K562 (cell line): ENCODE data around the gene IFNAR2. TPM values are rescaled to one million over a fixed set of nuclear protein-coding genes. Genes with fewer than 3 reads are reported as not detected.

ENCODE experiments used
- ATAC-seq: fragments of 200-7000 bp; cut with Tn5 transposase; 3 replicates; pipeline ENCODE4 v1.9.1; 2020; ENCODE audit warnings: moderate library complexity
- BruUV-seq: library from RNA; stranded (reverse); fragments of 400-500 nt; replicated peaks from 2 replicates; lab custom pipeline; 2021; lab: Mats Ljungman, UMichigan
- CTCF ChIA-PET: fragments of 300-600 bp; formaldehyde crosslinking; extraction: SDS; loops from one replicate; lab custom pipeline; 2021; ENCODE audit warnings: low intra/inter-chr PET ratio; lab: Yijun Ruan, JAX
- POLR2A ChIA-PET: fragments of 300-600, 350-650 bp; sonication (Branson Sonifier 250); formaldehyde crosslinking; extraction: SDS; loops from one replicate; lab custom pipeline; 2021; ENCODE audit warnings: antibody characterized with exemption, inconsistent platforms; lab: Yijun Ruan, JAX
- DNase-seq, 4 experiments: peaks; one replicate each; pipeline versions ENCODE4 v3.0.0 to v3.0.0-alpha.2; 2011 to 2018; ENCODE audit warnings: low spot score in 3 of 4, mixed read lengths in 3 of 4; ENCODE audit errors: extremely low read depth in 1 of 4
- FAIRE-seq: peaks from 2 replicates; lab custom pipeline; 2011; peaks lifted over from hg19 to GRCh38; lab: Jason Lieb, UNC
- H2AFZ ChIP-seq: 2 replicates; pipeline ENCODE4 v1.6.0; 2011; ENCODE audit warnings: low read depth, low read length, control low read depth, inconsistent platforms
- H3K27ac ChIP-seq: fragments of 200-600 bp; 3 replicates; pipeline ENCODE4 v1.8.0; 2011; ENCODE audit warnings: low read depth, mild to moderate bottlenecking, control low read depth, inconsistent platforms, low read length, moderate library complexity, mixed read lengths; ENCODE audit errors: extremely low read depth
- H3K27me3 ChIP-seq, 2 experiments: fragments of 300-600 bp in 1 of 2; 2 replicates in 1 of 2; 3 replicates in 1 of 2; pipeline versions ENCODE4 v1.6.0 to v1.8.0; 2011; ENCODE audit warnings: inconsistent platforms in 2 of 2, low read length in 2 of 2, mild to moderate bottlenecking in 1 of 2, mixed read lengths in 1 of 2, moderate library complexity in 1 of 2; ENCODE audit not compliant: control insufficient read depth in 2 of 2, insufficient read depth in 2 of 2
- H3K36me3 ChIP-seq: fragments of 300-600 bp; 3 replicates; pipeline ENCODE4 v1.8.0; 2011; ENCODE audit warnings: mild to moderate bottlenecking, low read length, inconsistent platforms; ENCODE audit not compliant: control insufficient read depth, insufficient read depth
- H3K4me1 ChIP-seq, 2 experiments: fragments of 200-600 bp in 1 of 2; replicated peaks in 1 of 2; 2 replicates in 1 of 2; 3 replicates in 1 of 2; pipeline versions ENCODE4 v1.5.1 to v1.8.0; 2011; ENCODE audit warnings: inconsistent platforms in 2 of 2, low read length in 2 of 2, mild to moderate bottlenecking in 1 of 2, mixed read lengths in 1 of 2, moderate library complexity in 1 of 2; ENCODE audit not compliant: control insufficient read depth in 2 of 2, insufficient read depth in 2 of 2
- H3K4me2 ChIP-seq: 2 replicates; pipeline ENCODE4 v1.6.1; 2011; ENCODE audit warnings: low read length, control low read depth, inconsistent platforms, mixed read lengths; ENCODE audit not compliant: insufficient read depth
- H3K4me3 ChIP-seq: fragments of 200-600 bp; sonication (generic), shearing (Covaris generic); 2 replicates; pipeline ENCODE4 v1.5.1; 2016; ENCODE audit warnings: control low read depth, inconsistent platforms
- H3K79me2 ChIP-seq: fragments of 200-600 bp; 3 replicates; pipeline ENCODE4 v1.8.0; 2011; ENCODE audit warnings: low read length, inconsistent platforms; ENCODE audit not compliant: control insufficient read depth, insufficient read depth
- H3K9ac ChIP-seq, 2 experiments: 2 replicates each; pipeline versions ENCODE4 v1.6.0 to v1.6.1; 2011; ENCODE audit warnings: low read depth in 2 of 2, low read length in 2 of 2, control low read depth in 1 of 2, inconsistent platforms in 1 of 2, mild to moderate bottlenecking in 1 of 2, mixed read lengths in 1 of 2; ENCODE audit not compliant: insufficient read depth in 1 of 2
- H3K9me1 ChIP-seq: one replicate; pipeline ENCODE4 v1.6.0; 2011; ENCODE audit warnings: inconsistent platforms, mild to moderate bottlenecking, low read length, moderate library complexity; ENCODE audit not compliant: control insufficient read depth, insufficient read depth
- H3K9me3 ChIP-seq: replicated peaks from 2 replicates; pipeline ENCODE4 v1.5.1; 2011; ENCODE audit warnings: low read depth, low read length, inconsistent platforms; ENCODE audit not compliant: control insufficient read depth, insufficient read depth
- H4K20me1 ChIP-seq: replicated peaks from 2 replicates; pipeline ENCODE4 v1.6.1; 2011; ENCODE audit warnings: low read length, inconsistent platforms, mixed read lengths; ENCODE audit not compliant: control insufficient read depth, insufficient read depth
- CBFA2T3 ChIP-seq: fragments of 450-650 bp; IDR thresholded peaks from 2 replicates; pipeline ENCODE4 v1.6.1; 2017
- HES1 ChIP-seq: fragments of 450-650 bp; IDR thresholded peaks from 2 replicates; pipeline ENCODE4 v1.6.1; 2016; ENCODE audit warnings: low read depth, mild to moderate bottlenecking, moderate library complexity
- HSF4 ChIP-seq: fragments of 250-450 bp; sonication (Bioruptor Pico); IDR thresholded peaks from 2 replicates; pipeline ENCODE4 v2.1.2; 2022; ENCODE audit warnings: mild to moderate bottlenecking, moderate library complexity, borderline replicate concordance
- MAFG ChIP-seq: fragments of 450-650 bp; conservative IDR thresholded peaks from 2 replicates; pipeline ENCODE4 v1.6.1; 2016; ENCODE audit warnings: missing genetic modification characterization, missing compliant biosample characterization
- MEIS2 ChIP-seq: fragments of 450-650 bp; IDR thresholded peaks from 2 replicates; pipeline ENCODE4 v1.6.1; 2014; ENCODE audit warnings: mild to moderate bottlenecking; ENCODE audit not compliant: partially characterized antibody
- MYNN ChIP-seq, 2 experiments: sonication (generic); formaldehyde crosslinking in 1 of 2; IDR thresholded peaks; 2 replicates each; pipeline versions ENCODE4 v1.5.0 to v1.6.1; 2016 to 2020; ENCODE audit warnings: antibody characterized with exemption in 1 of 2, missing genetic modification reagents in 1 of 2
- POLR2G ChIP-seq: fragments of 200-400 bp; formaldehyde crosslinking; IDR thresholded peaks from 2 replicates; pipeline ENCODE4 v1.6.1; 2017; ENCODE audit warnings: low read depth, mild to moderate bottlenecking, antibody characterized with exemption, low read length, moderate library complexity
- SIN3B ChIP-seq: fragments of 450-650 bp; IDR thresholded peaks from 2 replicates; pipeline ENCODE4 v1.6.1; 2017; ENCODE audit warnings: low read depth, mild to moderate bottlenecking, moderate library complexity
- TOE1 ChIP-seq, 2 experiments: fragments of 450-650 bp in 1 of 2; sonication (generic) in 1 of 2; formaldehyde crosslinking in 1 of 2; IDR thresholded peaks; 2 replicates each; pipeline versions ENCODE4 v1.7.1 to v1.8.0; 2016 to 2022; ENCODE audit warnings: borderline replicate concordance in 2 of 2, mild to moderate bottlenecking in 2 of 2, antibody characterized with exemption in 1 of 2, inconsistent platforms in 1 of 2, low read depth in 1 of 2, missing genetic modification reagents in 1 of 2, moderate library complexity in 1 of 2
- ZKSCAN8 ChIP-seq: fragments of 200-800 bp; sonication (Bioruptor generic); IDR thresholded peaks from 2 replicates; pipeline ENCODE4 v1.6.1; 2016; ENCODE audit warnings: missing genetic modification characterization, missing compliant biosample characterization
- ZNF232 ChIP-seq: sonication (generic); formaldehyde crosslinking; IDR thresholded peaks from 2 replicates; pipeline ENCODE4 v1.8.0; 2022; ENCODE audit warnings: mild to moderate bottlenecking, missing genetic modification reagents
- ZNF639 ChIP-seq, 2 experiments: fragments of 200-800 bp in 1 of 2; sonication (Bioruptor generic) in 1 of 2; sonication (generic) in 1 of 2; formaldehyde crosslinking in 1 of 2; IDR thresholded peaks in 1 of 2; conservative IDR thresholded peaks in 1 of 2; 2 replicates each; pipeline versions ENCODE4 v1.5.0 to v1.6.1; 2016 to 2020; ENCODE audit warnings: missing compliant biosample characterization in 1 of 2, missing genetic modification characterization in 1 of 2, missing genetic modification reagents in 1 of 2
- ZNF668 ChIP-seq: fragments of 250-450 bp; sonication (Bioruptor Pico); IDR thresholded peaks from 2 replicates; pipeline ENCODE4 v1.8.0; 2022; ENCODE audit warnings: mild to moderate bottlenecking, inconsistent platforms
- WGBS: fragments of 100-300 bp; shearing (Covaris generic); methylation state at CpG from one replicate; pipeline ENCODE4 v1.1.6; 2016; ENCODE audit warnings: low coverage, mixed read lengths; ENCODE audit not compliant: insufficient coverage; ENCODE audit errors: missing lambda C conversion rate; 5-methylcytosine and 5-hydroxymethylcytosine counted together
- in situ Hi-C: fragments of 300-500 bp; cut with MboI; formaldehyde crosslinking; loops from 4 replicates; pipeline ENCODE4 v1.15.0; 2018; ENCODE audit warnings: inconsistent platforms, mixed read lengths
- intact Hi-C: fragments of 100-400 bp; cut with micrococcal nuclease; formaldehyde crosslinking; loops from 2 replicates; pipeline ENCODE4 v1.14.2; 2022
- polyA plus RNA-seq, 8 experiments: library from polyadenylated mRNA; depleted of rRNA in 4 of 8; stranded (reverse) in 5 of 8; unstranded in 3 of 8; fragments of >200 nt; fragmentation: Nextera tagmentation in 2 of 8; fragmentation: Illumina TruSeq in 1 of 8; extraction: Ambion mirVana in 2 of 8; extraction: Trizol in 1 of 8; gene quantifications; 2 replicates each; pipeline versions ENCODE4 v1.2.1 to v1.2.3, GENCODE V29; 2011 to 2014; ENCODE audit warnings: inconsistent platforms in 1 of 8, missing spikeins in 1 of 8
- total RNA-seq, 7 experiments: library from RNA; depleted of rRNA in 6 of 7; stranded (reverse); fragments of >200 nt in 6 of 7; fragmentation: Illumina TruSeq in 2 of 7; extraction: Trizol in 2 of 7; gene quantifications; 2 replicates each; pipeline versions ENCODE4 v1.2.1 to v1.2.3, GENCODE V29; 2011 to 2021; ENCODE audit warnings: low replicate concordance in 1 of 7
- TF ChIP-seq, protein P1 (sequence below), 3 experiments: fragments of 200-800 bp in 1 of 3; fragments of 250-450 bp in 1 of 3; fragments of 450-650 bp in 1 of 3; sonication (Bioruptor Pico) in 1 of 3; sonication (Bioruptor generic) in 1 of 3; formaldehyde crosslinking in 1 of 3; IDR thresholded peaks; 2 replicates each; pipeline versions ENCODE4 v1.6.1 to v1.8.0; 2016 to 2022; ENCODE audit warnings: mild to moderate bottlenecking in 2 of 3, missing genetic modification characterization in 2 of 3, missing compliant biosample characterization in 1 of 3, moderate library complexity in 1 of 3

The IFNAR2 gene
- total and polyA plus RNA-seq, 9 of the 15 experiments (the other 6 are each of a cell fraction or from before 2014, with no cell fraction given), result 1.7 to 48.3 (median 8.4) TPM

GRCh38 chr21:33229099-33229783 is 497 bp upstream of the IFNAR2 start:
- FAIRE-seq (no peak), ATAC-seq (no peak), DNase-seq (no peak)
- POLR2A ChIA-PET, result interaction anchor here (0.6 to 1.1 kb wide), 4 partner anchors 47 to 331 kb away, joined by 3 to 4 read pairs (median 3); partner anchors contain the start of gene IFNAR1
- in situ Hi-C loops, result no loop called here
- peaks cover 33% of the 10 kb centered on the region for H3K79me2 ChIP-seq
- H3K4me2 ChIP-seq, result peak overlapping the region; percentile 62
- H3K9ac ChIP-seq, result peak overlapping the region; percentile 18; a peak in 3 of 4 replicates
- no TSS peak for BruUV-seq
- intact Hi-C loops, result no loop called here
- no peaks in the 10 kb centered on the region for H3K9me1 ChIP-seq
- CTCF ChIA-PET, result no interaction called here
- no peaks in the 10 kb centered on the region for H4K20me1 ChIP-seq
- 31% methylated on average over 18 of the region's 18 CpGs for WGBS
- peak overlapping the region; percentile 79 for H2AFZ ChIP-seq
- H3K4me1 ChIP-seq, result peaks cover 29 to 36% of the 10 kb centered on the region in 2 experiments
- H3K9me3 ChIP-seq, result no peaks in the 10 kb centered on the region
- H3K27me3 ChIP-seq, result no peaks in the 10 kb centered on the region
- H3K36me3 ChIP-seq, result peaks cover 5% of the 10 kb centered on the region; the same call in 1 of the 3 replicates
- H3K4me3 ChIP-seq, result peak overlapping the region; percentile 86
- no peak overlapping the region for H3K27ac ChIP-seq
- no peak for TF ChIP-seq HSF4 (CRISPR knock-in tag)
- TF ChIP-seq HES1, result no peak
- no peak for TF ChIP-seq CBFA2T3
- TF ChIP-seq ZNF232 (CRISPR knock-in tag), result 0 out of 2 replicates have a peak, but pooled peaks have one; percentile 12
- no peak for TF ChIP-seq TOE1 (IDR thresholded peaks at IDR 0.05; ENCODE audit: borderline replicate concordance)
- no peak for TF ChIP-seq TOE1 (CRISPR knock-in tag; IDR thresholded peaks at IDR 0.05; ENCODE audit: borderline replicate concordance, low read depth)
- TF ChIP-seq MAFG (tag), result no peak
- TF ChIP-seq MYNN (IDR thresholded peaks at IDR 0.05), result no peak
- TF ChIP-seq MYNN (CRISPR knock-in tag; IDR thresholded peaks at IDR 0.05), result no peak
- no peak for TF ChIP-seq POLR2G
- no peak for TF ChIP-seq ZNF639 (CRISPR knock-in tag; conservative IDR thresholded peaks at IDR 0.05 in 1 of 2, IDR thresholded peaks at IDR 0.05 in 1 of 2)
- no peak for TF ChIP-seq ZKSCAN8 (CRISPR knock-in tag)
- TF ChIP-seq ZNF668 (CRISPR knock-in tag), result no peak
- TF ChIP-seq, protein P1, sequence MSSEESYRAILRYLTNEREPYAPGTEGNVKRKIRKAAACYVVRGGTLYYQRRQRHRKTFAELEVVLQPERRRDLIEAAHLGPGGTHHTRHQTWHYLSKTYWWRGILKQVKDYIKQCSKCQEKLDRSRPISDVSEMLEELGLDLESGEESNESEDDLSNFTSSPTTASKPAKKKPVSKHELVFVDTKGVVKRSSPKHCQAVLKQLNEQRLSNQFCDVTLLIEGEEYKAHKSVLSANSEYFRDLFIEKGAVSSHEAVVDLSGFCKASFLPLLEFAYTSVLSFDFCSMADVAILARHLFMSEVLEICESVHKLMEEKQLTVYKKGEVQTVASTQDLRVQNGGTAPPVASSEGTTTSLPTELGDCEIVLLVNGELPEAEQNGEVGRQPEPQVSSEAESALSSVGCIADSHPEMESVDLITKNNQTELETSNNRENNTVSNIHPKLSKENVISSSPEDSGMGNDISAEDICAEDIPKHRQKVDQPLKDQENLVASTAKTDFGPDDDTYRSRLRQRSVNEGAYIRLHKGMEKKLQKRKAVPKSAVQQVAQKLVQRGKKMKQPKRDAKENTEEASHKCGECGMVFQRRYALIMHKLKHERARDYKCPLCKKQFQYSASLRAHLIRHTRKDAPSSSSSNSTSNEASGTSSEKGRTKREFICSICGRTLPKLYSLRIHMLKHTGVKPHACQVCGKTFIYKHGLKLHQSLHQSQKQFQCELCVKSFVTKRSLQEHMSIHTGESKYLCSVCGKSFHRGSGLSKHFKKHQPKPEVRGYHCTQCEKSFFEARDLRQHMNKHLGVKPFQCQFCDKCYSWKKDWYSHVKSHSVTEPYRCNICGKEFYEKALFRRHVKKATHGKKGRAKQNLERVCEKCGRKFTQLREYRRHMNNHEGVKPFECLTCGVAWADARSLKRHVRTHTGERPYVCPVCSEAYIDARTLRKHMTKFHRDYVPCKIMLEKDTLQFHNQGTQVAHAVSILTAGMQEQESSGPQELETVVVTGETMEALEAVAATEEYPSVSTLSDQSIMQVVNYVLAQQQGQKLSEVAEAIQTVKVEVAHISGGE (CRISPR knock-in tag; IDR thresholded peaks at IDR 0.05), result 0 out of 6 replicates have a peak, but pooled peaks of 1 of the 3 experiments have one; percentile 6
- no peak for TF ChIP-seq SIN3B
- TF ChIP-seq MEIS2, result peak; percentile 53
